Neural cell (in vitro differentiated cells): ENCODE measurements around the gene ADAMTS17. TPM values are rescaled to one million over a fixed set of nuclear protein-coding genes. Genes with fewer than 3 reads are reported as not detected.

ENCODE experiments used
- H2AFZ ChIP-seq: fragments of 200-600, 300-800 bp; sonication (generic), shearing (Covaris generic); 2 replicates; pipeline ENCODE4 v1.6.0; 2014; ENCODE audit warnings: low read depth, mild to moderate bottlenecking, antibody characterized with exemption, low read length, moderate library complexity
- H3F3A ChIP-seq: fragments of 200-600 bp; shearing (Covaris generic); 2 replicates; pipeline ENCODE4 v1.6.1; 2016; ENCODE audit warnings: mild to moderate bottlenecking, moderate library complexity, mixed read lengths, antibody characterized with exemption, low read length; ENCODE audit not compliant: insufficient read depth, poor library complexity, severe bottlenecking
- H3K27ac ChIP-seq: fragments of 200-600, 300-800 bp; sonication (generic), shearing (Covaris generic); 2 replicates; pipeline ENCODE4 v1.5.1; 2014; ENCODE audit warnings: mild to moderate bottlenecking, low read length, moderate library complexity
- H3K27me3 ChIP-seq: fragments of 300-800, 200-600 bp; sonication (generic), shearing (Covaris generic); 2 replicates; pipeline ENCODE4 v1.6.0; 2014; ENCODE audit warnings: mild to moderate bottlenecking, low read depth, low read length, moderate library complexity; ENCODE audit not compliant: insufficient read depth
- H3K36me3 ChIP-seq: fragments of 300-800, 200-600 bp; sonication (generic), shearing (Covaris generic); 2 replicates; pipeline ENCODE4 v1.5.1; 2014; ENCODE audit warnings: mild to moderate bottlenecking, antibody characterized with exemption, low read length, moderate library complexity; ENCODE audit not compliant: insufficient read depth
- H3K4me2 ChIP-seq: fragments of 300-800, 200-600 bp; sonication (generic), shearing (Covaris generic); 2 replicates; pipeline ENCODE4 v1.6.0; 2014; ENCODE audit warnings: mild to moderate bottlenecking, low read length
- H3K4me3 ChIP-seq: fragments of 300-800, 200-600 bp; sonication (generic), shearing (Covaris generic); 2 replicates; pipeline ENCODE4 v1.5.1; 2014; ENCODE audit warnings: mild to moderate bottlenecking, low read length, moderate library complexity
- H3K79me2 ChIP-seq: fragments of 200-600 bp; shearing (Covaris generic); replicated peaks from 2 replicates; pipeline ENCODE4 v1.6.0; 2014; ENCODE audit warnings: mild to moderate bottlenecking, low read length, moderate library complexity; ENCODE audit not compliant: insufficient read depth
- H3K9ac ChIP-seq: fragments of 300-800, 200-600 bp; sonication (generic), shearing (Covaris generic); 2 replicates; pipeline ENCODE4 v1.6.1; 2016; ENCODE audit warnings: mild to moderate bottlenecking, low read length, mixed read lengths
- H3K9me2 ChIP-seq: fragments of 200-600 bp; shearing (Covaris generic); 2 replicates; pipeline ENCODE4 v1.6.1; 2016; ENCODE audit warnings: mild to moderate bottlenecking, low read length, mixed read lengths; ENCODE audit not compliant: insufficient read depth
- H3K9me3 ChIP-seq: fragments of 200-600, 300-800 bp; sonication (generic), shearing (Covaris generic); 2 replicates; pipeline ENCODE4 v1.6.1; 2016; ENCODE audit warnings: mild to moderate bottlenecking, mixed run types, low read length, moderate library complexity, mixed read lengths
- H4K20me1 ChIP-seq: fragments of 200-600 bp; shearing (Covaris generic); 2 replicates; pipeline ENCODE4 v1.6.1; 2016; ENCODE audit warnings: mild to moderate bottlenecking, mixed run types; ENCODE audit not compliant: insufficient read depth
- EP300 ChIP-seq: fragments of 450-650 bp; conservative IDR thresholded peaks from 2 replicates; pipeline ENCODE4 v1.6.1; 2014; ENCODE audit warnings: antibody characterized with exemption, mild to moderate bottlenecking, moderate library complexity; ENCODE audit not compliant: poor library complexity, severe bottlenecking
- EZH2 ChIP-seq: fragments of 200-600, 300-800 bp; shearing (Covaris generic), sonication (generic); IDR thresholded peaks from 2 replicates; pipeline ENCODE4 v1.6.1; 2014; ENCODE audit warnings: antibody characterized with exemption, low read length, borderline replicate concordance, mild to moderate bottlenecking; ENCODE audit not compliant: insufficient read depth, poor library complexity, severe bottlenecking
- MXI1 ChIP-seq: fragments of 450-650 bp; conservative IDR thresholded peaks from 2 replicates; pipeline ENCODE4 v1.6.1; 2014; ENCODE audit warnings: antibody characterized with exemption, mild to moderate bottlenecking; ENCODE audit not compliant: poor library complexity, severe bottlenecking
- POLR2AphosphoS5 ChIP-seq: IDR thresholded peaks from 2 replicates; pipeline ENCODE4 v1.6.1; 2012
- RAD21 ChIP-seq: fragments of 450-650 bp; conservative IDR thresholded peaks from 2 replicates; pipeline ENCODE4 v1.6.1; 2014; ENCODE audit warnings: antibody characterized with exemption, mild to moderate bottlenecking, moderate library complexity
- SMC3 ChIP-seq: fragments of 450-650 bp; conservative IDR thresholded peaks from 2 replicates; pipeline ENCODE4 v1.6.1; 2014; ENCODE audit warnings: antibody characterized with exemption, mild to moderate bottlenecking, moderate library complexity; ENCODE audit not compliant: poor library complexity
- TAF1 ChIP-seq: IDR thresholded peaks from 2 replicates; pipeline ENCODE4 v1.6.1; 2012; ENCODE audit warnings: low read depth
- polyA plus RNA-seq: library from polyadenylated mRNA; depleted of rRNA; stranded (reverse); fragments of >200 nt; gene quantifications from 2 replicates; pipeline ENCODE4 v1.2.3, GENCODE V29; 2014
- TF ChIP-seq, protein P1 (sequence below): fragments of 450-650 bp; IDR thresholded peaks from 2 replicates; pipeline ENCODE4 v1.5.1; 2014; ENCODE audit warnings: antibody characterized with exemption, mild to moderate bottlenecking, moderate library complexity; ENCODE audit not compliant: poor library complexity, severe bottlenecking
- TF ChIP-seq, protein P2 (sequence below): IDR thresholded peaks from 2 replicates; pipeline ENCODE4 v1.6.1; 2012; ENCODE audit warnings: borderline replicate concordance

The ADAMTS17 gene
- polyA plus RNA-seq, 1 donor from 2014 or later, result 0.04 TPM

GRCh38 chr15:99983171-99983885, 358.4 kb downstream of the ADAMTS17 start:
- TF ChIP-seq RAD21 (no peak), EP300 (no peak), EZH2 (no peak)
- no peak overlapping the region for H3K4me3 ChIP-seq
- peak overlapping the region; percentile 5 for H3K9ac ChIP-seq
- H3K79me2 ChIP-seq, result no peaks in the 10 kb centered on the region
- no peaks in the 10 kb centered on the region for H3K9me2 ChIP-seq
- H3K27me3 ChIP-seq, result no peaks in the 10 kb centered on the region
- no peak overlapping the region for H3K27ac ChIP-seq
- no peaks in the 10 kb centered on the region for H4K20me1 ChIP-seq
- H3K4me2 ChIP-seq, result no peak overlapping the region
- H3F3A ChIP-seq, result no peaks in the 10 kb centered on the region
- H2AFZ ChIP-seq, result no peak overlapping the region
- no peaks in the 10 kb centered on the region for H3K9me3 ChIP-seq
- H3K36me3 ChIP-seq, result no peaks in the 10 kb centered on the region

DNA sequence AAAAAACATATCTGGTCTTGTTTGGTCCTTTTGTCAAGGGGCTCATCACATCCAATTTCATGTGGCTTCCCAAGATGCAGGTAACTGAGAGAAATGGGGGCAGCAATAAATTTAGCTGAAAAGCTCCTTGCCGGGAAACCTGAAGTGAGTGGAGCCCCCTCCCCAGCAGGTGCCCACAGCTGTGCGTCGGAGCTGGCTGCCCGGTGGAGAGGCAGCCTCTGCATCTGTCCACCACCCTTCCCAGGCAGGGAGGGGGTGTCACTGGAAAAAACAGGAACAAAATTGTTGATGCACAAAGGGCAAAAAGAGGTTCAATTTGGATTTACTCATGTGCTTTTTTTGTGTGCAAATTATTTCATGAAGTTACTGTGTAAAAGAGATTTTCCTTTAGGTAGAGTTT, 359.1 kb downstream of the ADAMTS17 start:
- H3K36me3 ChIP-seq, result no peaks in the 10 kb centered on the region
- no peaks in the 10 kb centered on the region for H3K9me2 ChIP-seq
- no peak for TF ChIP-seq MXI1
- no peak for TF ChIP-seq TAF1
- TF ChIP-seq POLR2AphosphoS5, result no peak
- no peak for TF ChIP-seq RAD21
- TF ChIP-seq, protein P1, sequence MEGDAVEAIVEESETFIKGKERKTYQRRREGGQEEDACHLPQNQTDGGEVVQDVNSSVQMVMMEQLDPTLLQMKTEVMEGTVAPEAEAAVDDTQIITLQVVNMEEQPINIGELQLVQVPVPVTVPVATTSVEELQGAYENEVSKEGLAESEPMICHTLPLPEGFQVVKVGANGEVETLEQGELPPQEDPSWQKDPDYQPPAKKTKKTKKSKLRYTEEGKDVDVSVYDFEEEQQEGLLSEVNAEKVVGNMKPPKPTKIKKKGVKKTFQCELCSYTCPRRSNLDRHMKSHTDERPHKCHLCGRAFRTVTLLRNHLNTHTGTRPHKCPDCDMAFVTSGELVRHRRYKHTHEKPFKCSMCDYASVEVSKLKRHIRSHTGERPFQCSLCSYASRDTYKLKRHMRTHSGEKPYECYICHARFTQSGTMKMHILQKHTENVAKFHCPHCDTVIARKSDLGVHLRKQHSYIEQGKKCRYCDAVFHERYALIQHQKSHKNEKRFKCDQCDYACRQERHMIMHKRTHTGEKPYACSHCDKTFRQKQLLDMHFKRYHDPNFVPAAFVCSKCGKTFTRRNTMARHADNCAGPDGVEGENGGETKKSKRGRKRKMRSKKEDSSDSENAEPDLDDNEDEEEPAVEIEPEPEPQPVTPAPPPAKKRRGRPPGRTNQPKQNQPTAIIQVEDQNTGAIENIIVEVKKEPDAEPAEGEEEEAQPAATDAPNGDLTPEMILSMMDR, result no peak
- TF ChIP-seq, protein P2, sequence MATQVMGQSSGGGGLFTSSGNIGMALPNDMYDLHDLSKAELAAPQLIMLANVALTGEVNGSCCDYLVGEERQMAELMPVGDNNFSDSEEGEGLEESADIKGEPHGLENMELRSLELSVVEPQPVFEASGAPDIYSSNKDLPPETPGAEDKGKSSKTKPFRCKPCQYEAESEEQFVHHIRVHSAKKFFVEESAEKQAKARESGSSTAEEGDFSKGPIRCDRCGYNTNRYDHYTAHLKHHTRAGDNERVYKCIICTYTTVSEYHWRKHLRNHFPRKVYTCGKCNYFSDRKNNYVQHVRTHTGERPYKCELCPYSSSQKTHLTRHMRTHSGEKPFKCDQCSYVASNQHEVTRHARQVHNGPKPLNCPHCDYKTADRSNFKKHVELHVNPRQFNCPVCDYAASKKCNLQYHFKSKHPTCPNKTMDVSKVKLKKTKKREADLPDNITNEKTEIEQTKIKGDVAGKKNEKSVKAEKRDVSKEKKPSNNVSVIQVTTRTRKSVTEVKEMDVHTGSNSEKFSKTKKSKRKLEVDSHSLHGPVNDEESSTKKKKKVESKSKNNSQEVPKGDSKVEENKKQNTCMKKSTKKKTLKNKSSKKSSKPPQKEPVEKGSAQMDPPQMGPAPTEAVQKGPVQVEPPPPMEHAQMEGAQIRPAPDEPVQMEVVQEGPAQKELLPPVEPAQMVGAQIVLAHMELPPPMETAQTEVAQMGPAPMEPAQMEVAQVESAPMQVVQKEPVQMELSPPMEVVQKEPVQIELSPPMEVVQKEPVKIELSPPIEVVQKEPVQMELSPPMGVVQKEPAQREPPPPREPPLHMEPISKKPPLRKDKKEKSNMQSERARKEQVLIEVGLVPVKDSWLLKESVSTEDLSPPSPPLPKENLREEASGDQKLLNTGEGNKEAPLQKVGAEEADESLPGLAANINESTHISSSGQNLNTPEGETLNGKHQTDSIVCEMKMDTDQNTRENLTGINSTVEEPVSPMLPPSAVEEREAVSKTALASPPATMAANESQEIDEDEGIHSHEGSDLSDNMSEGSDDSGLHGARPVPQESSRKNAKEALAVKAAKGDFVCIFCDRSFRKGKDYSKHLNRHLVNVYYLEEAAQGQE, result no peak
- no peak for TF ChIP-seq EP300
- TF ChIP-seq SMC3, result no peak
- no peak for TF ChIP-seq EZH2
- H4K20me1 ChIP-seq, result no peaks in the 10 kb centered on the region
- H3K9me3 ChIP-seq, result no peaks in the 10 kb centered on the region
- H3K4me2 ChIP-seq, result no peak overlapping the region
- H3F3A ChIP-seq, result no peaks in the 10 kb centered on the region
- no peak overlapping the region for H3K9ac ChIP-seq
- H3K79me2 ChIP-seq, result no peaks in the 10 kb centered on the region
- no peak overlapping the region for H2AFZ ChIP-seq
- H3K27me3 ChIP-seq, result no peaks in the 10 kb centered on the region
- H3K4me3 ChIP-seq, result no peak overlapping the region
- H3K27ac ChIP-seq, result no peak overlapping the region
